ENCODE measurements around the gene FOXP2.
A peak's percentile ranks its signal among the peaks of the same experiment; 100 is the strongest.

Gene FOXP2

DNA sequence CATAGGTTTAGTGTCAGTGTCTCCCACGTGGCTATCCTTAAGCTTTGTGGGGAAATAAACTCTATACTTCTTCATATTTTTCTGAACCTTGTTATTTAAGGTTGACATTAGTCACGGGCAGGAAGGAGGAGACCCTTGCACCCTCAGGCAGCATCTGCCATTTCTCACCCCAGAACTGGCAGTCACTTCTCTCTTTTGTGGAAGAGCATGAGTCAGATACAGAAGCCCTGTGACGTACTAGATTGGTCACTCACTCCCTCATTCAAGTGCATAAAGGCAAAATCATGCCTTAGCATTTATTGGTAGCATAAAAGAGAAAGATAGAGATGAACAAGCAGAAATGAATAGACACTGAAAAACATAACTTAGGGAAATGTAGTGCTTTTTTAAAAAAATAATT, 301.3 kb downstream of the FOXP2 start:
- peak; percentile 6 for DNase-seq (ENCODE audit: low read depth)

DNA sequence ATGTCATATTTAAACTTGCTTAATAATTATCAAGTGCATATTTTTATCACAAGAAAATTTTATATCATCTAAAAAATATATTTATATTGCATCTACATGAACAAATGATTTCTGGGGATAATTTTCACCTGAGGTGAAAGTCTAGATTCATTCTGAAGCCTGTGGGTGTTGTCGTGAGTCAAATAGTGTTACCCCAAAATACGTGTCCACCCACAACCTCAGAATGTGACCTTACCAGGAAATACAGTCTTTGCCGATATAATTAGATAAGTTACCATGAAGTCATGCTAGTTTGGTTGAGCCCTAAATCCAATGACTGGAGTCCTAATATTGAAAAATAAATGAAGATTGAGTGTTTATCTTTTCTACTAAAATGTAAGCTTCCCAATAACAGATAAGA, 304.2 kb downstream of the FOXP2 start:
- no peak for DNase-seq (ENCODE audit: low read depth)

DNA sequence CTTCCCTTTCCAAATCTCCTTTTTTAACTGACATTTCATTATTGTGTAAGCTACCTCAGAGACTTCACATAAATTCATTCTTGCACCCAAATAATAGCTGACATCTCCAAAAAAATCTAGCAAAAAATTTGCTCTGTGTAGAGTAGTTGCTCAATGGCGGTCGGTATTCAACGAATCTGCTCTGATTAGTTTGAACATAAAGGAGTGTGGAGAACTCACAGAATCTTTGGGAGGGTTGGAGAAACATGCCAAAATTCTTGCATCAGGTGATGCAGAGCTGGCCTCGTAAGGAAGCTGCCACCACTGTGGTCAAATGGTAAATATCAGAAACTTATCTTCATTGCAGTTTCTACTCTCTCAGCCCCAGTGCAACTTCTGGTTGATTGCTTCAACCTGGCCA, 306.1 kb downstream of the FOXP2 start:
- no peak for DNase-seq (ENCODE audit: low read depth)

DNA sequence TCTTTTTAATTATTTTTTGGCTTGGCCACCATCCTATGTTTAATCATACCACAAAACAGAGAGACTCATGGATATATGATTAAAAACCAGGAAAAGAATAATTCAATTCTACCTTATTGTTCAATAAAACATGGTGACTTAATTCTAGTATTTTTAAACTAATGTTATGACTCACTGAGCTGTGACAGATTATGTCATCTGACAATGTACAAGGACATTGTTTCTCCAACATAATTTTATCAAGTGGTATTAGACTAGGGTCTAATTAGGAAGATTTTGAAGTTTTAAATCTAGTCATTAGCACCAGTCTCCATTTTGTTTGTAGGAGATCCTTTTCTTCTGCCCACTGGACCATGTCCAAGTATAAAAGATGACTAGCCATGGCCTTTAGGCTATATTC, 307.9 kb downstream of the FOXP2 start:
- DNase-seq (ENCODE audit: low read depth) = no peak

DNA sequence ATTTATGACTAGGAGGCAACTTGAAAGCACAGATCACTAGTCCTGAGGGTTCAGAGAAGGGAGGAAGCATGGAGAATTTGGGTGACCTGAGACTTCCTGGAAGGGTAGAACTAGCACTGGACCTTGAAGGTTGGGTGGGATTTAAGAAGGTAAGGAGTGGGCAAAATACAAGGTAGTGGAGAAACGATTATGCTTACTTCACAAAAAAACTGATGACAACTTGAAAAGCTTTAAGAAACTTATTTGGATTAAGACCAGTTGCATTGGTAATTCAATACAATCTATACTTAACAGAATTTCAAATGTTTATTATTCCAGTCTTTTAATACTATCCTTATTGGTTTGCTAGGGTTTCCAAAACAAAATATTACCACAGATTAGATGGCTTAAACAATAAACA, 308.7 kb downstream of the FOXP2 start:
- DNase-seq (ENCODE audit: low read depth) = no peak

DNA sequence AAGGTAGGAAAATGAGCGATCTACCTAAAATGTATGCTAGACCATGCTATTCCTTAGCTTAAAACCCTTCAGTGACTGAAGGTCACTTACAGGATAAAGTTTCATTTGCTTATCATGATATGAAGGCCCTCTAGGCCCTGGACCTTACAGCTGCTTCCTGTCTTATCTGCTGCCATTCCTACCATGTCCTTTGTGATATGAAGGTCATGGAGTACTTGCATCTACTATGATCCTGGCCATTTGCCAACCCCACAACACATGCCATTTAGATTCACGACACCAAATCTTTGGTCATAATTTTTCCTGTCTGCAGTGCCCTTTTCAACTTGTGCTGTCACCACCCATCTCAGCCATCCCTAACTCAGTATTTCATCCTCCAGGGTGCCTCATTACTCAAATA, 325.5 kb downstream of the FOXP2 start:
- no peak for DNase-seq (ENCODE audit: low read depth)

DNA sequence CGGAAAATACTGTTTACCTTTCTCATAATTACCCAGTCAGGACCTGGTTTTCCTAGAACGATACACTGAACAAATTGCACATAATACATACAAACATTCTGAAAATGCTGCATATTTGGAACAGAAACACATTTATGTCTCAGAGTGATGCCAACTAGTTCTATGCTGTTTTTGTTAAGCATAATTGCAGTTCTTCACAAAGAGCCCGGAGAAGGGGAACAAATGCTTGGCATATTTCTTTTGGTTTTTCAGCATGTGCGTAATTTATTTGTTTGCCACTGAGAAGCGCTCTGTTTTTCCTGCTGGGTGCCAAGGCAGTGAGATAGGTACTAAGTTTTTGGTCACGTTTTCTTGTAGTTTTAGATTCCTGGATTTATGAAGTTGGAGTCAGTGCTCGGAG, 326.3 kb downstream of the FOXP2 start:
- no peak for DNase-seq (ENCODE audit: low read depth)

DNA sequence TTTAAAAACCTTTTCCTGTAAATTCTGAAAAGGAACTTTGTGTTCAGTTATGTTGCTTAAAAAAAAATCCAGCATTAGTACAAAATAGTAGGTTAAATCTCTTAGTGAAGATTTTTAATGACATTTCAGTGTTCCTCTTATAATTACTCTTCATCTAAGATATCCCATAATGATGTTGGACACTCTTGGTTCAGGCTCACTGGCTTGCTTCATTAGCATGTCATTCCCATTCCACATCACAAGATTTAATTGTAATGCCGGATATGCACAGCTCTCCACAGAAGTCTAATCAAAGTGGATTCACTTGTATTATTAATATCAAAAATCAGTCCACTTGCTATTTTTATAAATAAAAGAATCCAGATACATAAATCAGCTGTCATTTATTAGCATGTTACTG, 327.3 kb downstream of the FOXP2 start:
- DNase-seq (ENCODE audit: low read depth) = no peak
